Lower leg skin (tissue), 4 donors: ENCODE results near the gene GTF3C6. TPM values are rescaled to one million over a fixed set of nuclear protein-coding genes. Genes with fewer than 3 reads are reported as not detected.
"Not testable (repeated sequence)": the region's sequence is repeated elsewhere in the genome, so short reads cannot be mapped to it uniquely, and the experiment has no call there.

Experiments used
- DNase-seq, 2 donors: peaks; one replicate each; pipeline ENCODE4 v3.0.0-alpha.2; 2019; ENCODE audit warnings: low spot score in 2 of 2
- H3K4me3 ChIP-seq: fragments of 200-600 bp; sonication (generic); 2 replicates; pipeline ENCODE4 v1.5.1; 2017; ENCODE audit warnings: mild to moderate bottlenecking, low read depth; ENCODE audit not compliant: poor library complexity, severe bottlenecking
- CTCF ChIP-seq, 3 donors: fragments of 450-650 bp; IDR thresholded peaks; one replicate each; pipeline ENCODE4 v1.5.1; 2016; ENCODE audit warnings: antibody characterized with exemption in 3 of 3, mild to moderate bottlenecking in 3 of 3, moderate library complexity in 2 of 3
- POLR2A ChIP-seq, 2 donors: fragments of 450-650 bp; IDR thresholded peaks; one replicate each; pipeline ENCODE4 v1.6.1; 2016 to 2017; ENCODE audit warnings: antibody characterized with exemption in 2 of 2, mild to moderate bottlenecking in 1 of 2, moderate library complexity in 1 of 2
- WGBS, 2 donors: methylation state at CpG; one replicate each; pipeline ENCODE4 v1.1.5; 2018; 5-methylcytosine and 5-hydroxymethylcytosine counted together
- intact Hi-C: fragments of 100-400 bp; cut with DNase I; formaldehyde crosslinking; loops from one replicate; pipeline ENCODE4 v1.15.0; 2023; ENCODE audit warnings: low total_unique reads
- total RNA-seq, 4 donors: library from RNA; depleted of rRNA; stranded (reverse); fragments of >200 nt; gene quantifications; one replicate each; pipeline ENCODE4 v1.1.0, GENCODE V29; 2016

GTF3C6 gene
- total RNA-seq, 4 donors from 2014 or later: 15.5 to 22.1 (median 18.3) TPM

GRCh38 chr6:110950440-110950839 is 8.1 kb upstream of the GTF3C6 start:
- no peak for TF ChIP-seq CTCF (IDR thresholded peaks at IDR 0.05)
- TF ChIP-seq POLR2A (IDR thresholded peaks at IDR 0.05): no peak
- intact Hi-C loops: loop anchor here (5.0 kb wide), 1 partner anchor 268 kb away; no protein-coding TSS in a partner anchor
- no peak for DNase-seq
- no peak overlapping the region for H3K4me3 ChIP-seq

- no peak for DNase-seq
- intact Hi-C loops: loop anchor here (5.0 kb wide), 1 partner anchor 269 kb away; no protein-coding TSS in a partner anchor
- TF ChIP-seq POLR2A (IDR thresholded peaks at IDR 0.05) (no peak), CTCF (IDR thresholded peaks at IDR 0.05) (no peak)
- H3K4me3 ChIP-seq: no peak overlapping the region
- WGBS, 2 donors: 71 to 74% methylated on average over 1 of the region's 1 CpG
These were observed 7.5 kb upstream of the GTF3C6 start for GRCh38 chr6:110951008-110951407.

- intact Hi-C loops: loop anchor here (5.0 kb wide), 1 partner anchor 270 kb away; no protein-coding TSS in a partner anchor
- no peak overlapping the region for H3K4me3 ChIP-seq
- DNase-seq: no peak
- 60 to 62% methylated on average over 8 of the region's 8 CpGs for WGBS, 2 donors
- TF ChIP-seq CTCF (IDR thresholded peaks at IDR 0.05) (no peak), POLR2A (IDR thresholded peaks at IDR 0.05) (no peak)
These were observed 6.3 kb upstream of the GTF3C6 start for GRCh38 chr6:110951986-110952794.

- no peak for DNase-seq
- no peak overlapping the region for H3K4me3 ChIP-seq
- intact Hi-C loops: loop anchor here (5.0 kb wide), 1 partner anchor 271 kb away; no protein-coding TSS in a partner anchor
- TF ChIP-seq CTCF (IDR thresholded peaks at IDR 0.05) (no peak), POLR2A (IDR thresholded peaks at IDR 0.05) (no peak)
- 94 to 95% methylated on average over 6 of the region's 6 CpGs for WGBS, 2 donors
These were observed 4.7 kb upstream of the GTF3C6 start for GRCh38 chr6:110953633-110954303.

- TF ChIP-seq POLR2A (IDR thresholded peaks at IDR 0.05): no peak
- TF ChIP-seq CTCF (IDR thresholded peaks at IDR 0.05): no peak
- DNase-seq: no peak
- H3K4me3 ChIP-seq: no peak overlapping the region
- intact Hi-C loops: no loop called here
These were observed 1.5 kb downstream of the GTF3C6 start for GRCh38 chr6:110960014-110960390.

GRCh38 chr6:110962636-110963035 is 4.1 kb downstream of the GTF3C6 start:
- intact Hi-C loops, H3K4me3 ChIP-seq, DNase-seq: not testable (repeated sequence)
- 95 to 96% methylated on average over 20 of the region's 20 CpGs for WGBS, 2 donors
